ENCODE data around the gene ZNF431. TPM values are rescaled to one million over a fixed set of nuclear protein-coding genes. Genes with fewer than 3 reads are reported as not detected.
"Not testable (repeated sequence)": the region's sequence is repeated elsewhere in the genome, so short reads cannot be mapped to it uniquely, and the experiment has no call there.

The ZNF431 gene
- total RNA-seq, 1 donor from 2014 or later, result 35.4 TPM

- Histone ChIP-seq H3K9me3 (ENCODE audit: low read depth) (no peaks in the 10 kb centered on the region), H3K4me2 (no peak overlapping the region), H3K9ac (no peak overlapping the region), H3F3A (ENCODE audit: low read depth) (no peaks in the 10 kb centered on the region), H4K20me1 (ENCODE audit: low read depth) (no peaks in the 10 kb centered on the region), H3K27me3 (no peaks in the 10 kb centered on the region), H3K4me1 (no peaks in the 10 kb centered on the region), H3K79me2 (ENCODE audit: low read depth) (no peaks in the 10 kb centered on the region), H3K36me3 (no peaks in the 10 kb centered on the region), H3K4me3 (no peak overlapping the region), H3K27ac (no peak overlapping the region), H2AFZ (replicated peaks) (no peak overlapping the region)
- H3K9me3 Mint-ChIP-seq, result peaks cover 5% of the 10 kb centered on the region
- peaks cover 2% of the 10 kb centered on the region for H3K27me3 Mint-ChIP-seq (ENCODE audit: insufficient read depth, low read depth)
- no peak overlapping the region for H3K4me3 Mint-ChIP-seq
- H3K4me1 Mint-ChIP-seq, result no peaks in the 10 kb centered on the region
- no peaks in the 10 kb centered on the region for H3K36me3 Mint-ChIP-seq
- TF ChIP-seq EZH2 (IDR thresholded peaks at IDR 0.05) (no peak), EZH2phosphoT487 (IDR thresholded peaks at IDR 0.05) (no peak), CTCF (IDR thresholded peaks at IDR 0.05) (no peak)
- no peak for DNase-seq (ENCODE audit: low spot score)
- H3K27ac Mint-ChIP-seq, result no peak overlapping the region
These were observed 6.4 kb upstream of the ZNF431 start for GRCh38 chr19:21135433-21135832.

GRCh38 chr19:21138130-21138529, 3.7 kb upstream of the ZNF431 start:
- Histone ChIP-seq H3K36me3 (peaks cover 2% of the 10 kb centered on the region), H3K9me3 (ENCODE audit: low read depth) (no peaks in the 10 kb centered on the region), H3K79me2 (ENCODE audit: low read depth) (peaks cover 12% of the 10 kb centered on the region), H3K4me2 (no peak overlapping the region), H3K4me1 (peaks cover 7% of the 10 kb centered on the region), H4K20me1 (ENCODE audit: low read depth) (no peaks in the 10 kb centered on the region), H3K9ac (no peak overlapping the region), H2AFZ (replicated peaks) (no peak overlapping the region), H3K4me3 (no peak overlapping the region), H3K27me3 (no peaks in the 10 kb centered on the region), H3F3A (ENCODE audit: low read depth) (peaks cover 4% of the 10 kb centered on the region), H3K27ac (no peak overlapping the region)
- TF ChIP-seq CTCF (IDR thresholded peaks at IDR 0.05) (no peak), EZH2 (IDR thresholded peaks at IDR 0.05) (no peak)
- H3K36me3 Mint-ChIP-seq, result peaks cover 8% of the 10 kb centered on the region
- peaks cover 6% of the 10 kb centered on the region for H3K4me1 Mint-ChIP-seq
- peaks cover 2% of the 10 kb centered on the region for H3K27me3 Mint-ChIP-seq (ENCODE audit: insufficient read depth, low read depth)
- no peak overlapping the region for H3K27ac Mint-ChIP-seq
- no peak overlapping the region for H3K4me3 Mint-ChIP-seq
- H3K9me3 Mint-ChIP-seq, result peaks cover 11% of the 10 kb centered on the region
- DNase-seq (ENCODE audit: low spot score), result no peak

GRCh38 chr19:21141006-21141405, 834 bp upstream of the ZNF431 start:
- not testable (repeated sequence) for H3K27me3 ChIP-seq; H3K9me3 ChIP-seq (ENCODE audit: low read depth); H3K4me3 ChIP-seq; H3K4me1 Mint-ChIP-seq; H3K4me2 ChIP-seq; DNase-seq (ENCODE audit: low spot score); H2AFZ ChIP-seq (replicated peaks); H3K27me3 Mint-ChIP-seq (ENCODE audit: insufficient read depth, low read depth); H3K27ac ChIP-seq; H3F3A ChIP-seq (ENCODE audit: low read depth); H3K9ac ChIP-seq; H4K20me1 ChIP-seq (ENCODE audit: low read depth); H3K27ac Mint-ChIP-seq
- H3K79me2 ChIP-seq (ENCODE audit: low read depth), result peaks cover 40% of the 10 kb centered on the region
- peaks cover 28% of the 10 kb centered on the region for H3K36me3 ChIP-seq
- Mint-ChIP-seq H3K9me3 (peaks cover 32% of the 10 kb centered on the region), H3K36me3 (peaks cover 36% of the 10 kb centered on the region), H3K4me3 (peak overlapping the region; percentile 52)
- H3K4me1 ChIP-seq, result peaks cover 12% of the 10 kb centered on the region

- H3K36me3 ChIP-seq, result peaks cover 52% of the 10 kb centered on the region
- H3K9ac ChIP-seq, result peak overlapping the region; percentile 98
- H3K4me3 ChIP-seq, result peak overlapping the region; percentile 95
- Mint-ChIP-seq H3K27me3 (ENCODE audit: insufficient read depth, low read depth) (no peaks in the 10 kb centered on the region), H3K27ac (no peak overlapping the region), H3K9me3 (peaks cover 53% of the 10 kb centered on the region), H3K4me3 (peak overlapping the region; percentile 98), H3K36me3 (peaks cover 57% of the 10 kb centered on the region), H3K4me1 (peaks cover 6% of the 10 kb centered on the region)
- peak overlapping the region; percentile 98 for H3K4me2 ChIP-seq
- TF ChIP-seq CTCF (IDR thresholded peaks at IDR 0.05) (no peak), EZH2 (IDR thresholded peaks at IDR 0.05) (no peak), EZH2phosphoT487 (IDR thresholded peaks at IDR 0.05) (no peak)
- H3K27me3 ChIP-seq, result no peaks in the 10 kb centered on the region
- H2AFZ ChIP-seq (replicated peaks), result no peak overlapping the region
- no peak for DNase-seq (ENCODE audit: low spot score)
- H3K79me2 ChIP-seq (ENCODE audit: low read depth), result peaks cover 64% of the 10 kb centered on the region
- H3F3A ChIP-seq (ENCODE audit: low read depth), result peaks cover 6% of the 10 kb centered on the region
- peaks cover 12% of the 10 kb centered on the region for H3K4me1 ChIP-seq
- H3K9me3 ChIP-seq (ENCODE audit: low read depth), result peaks cover 17% of the 10 kb centered on the region
- H4K20me1 ChIP-seq (ENCODE audit: low read depth), result no peaks in the 10 kb centered on the region
- no peak overlapping the region for H3K27ac ChIP-seq
These were observed 1.6 kb downstream of the ZNF431 start for GRCh38 chr19:21143428-21143827.
